C1 segment of cervical spinal cord (tissue), 14 donors: ENCODE measurements around the gene EOLA1.
"Not testable (repeated sequence)": the region's sequence is repeated elsewhere in the genome, so short reads cannot be mapped to it uniquely, and the experiment has no call there.

Experiments
- DNase-seq, 14 donors: peaks; one replicate each; lab custom pipeline; 2025; lab: John Stamatoyannopoulos, UW

Gene EOLA1

GRCh38 chrX:149513825-149514428 is 26.9 kb upstream of the EOLA1 start:
- no peak for DNase-seq

GRCh38 chrX:149515954-149516602 is 24.7 kb upstream of the EOLA1 start:
- no peak for DNase-seq

GRCh38 chrX:149516604-149517003 is 24.2 kb upstream of the EOLA1 start:
- DNase-seq = no peak

- no peak for DNase-seq
Measured at GRCh38 chrX:149517308-149517707, 23.5 kb upstream of the EOLA1 start.

GRCh38 chrX:149518236-149518635 is 22.6 kb upstream of the EOLA1 start:
- DNase-seq = no peak

- not testable (repeated sequence) for DNase-seq
Measured at GRCh38 chrX:149520636-149521277, 20.1 kb upstream of the EOLA1 start.

- DNase-seq = no peak
Measured at GRCh38 chrX:149521438-149521837, 19.4 kb upstream of the EOLA1 start.

GRCh38 chrX:149522916-149523315 is 17.9 kb upstream of the EOLA1 start:
- DNase-seq = no peak

GRCh38 chrX:149525389-149525788 is 15.4 kb upstream of the EOLA1 start:
- DNase-seq = peak in 1 of 14 donors; percentile 11

GRCh38 chrX:149525903-149526302 is 14.9 kb upstream of the EOLA1 start:
- DNase-seq = not testable (repeated sequence)

GRCh38 chrX:149526318-149527033 is 14.3 kb upstream of the EOLA1 start:
- not testable (repeated sequence) for DNase-seq

- DNase-seq = no peak
Measured at GRCh38 chrX:149527705-149528104, 13.1 kb upstream of the EOLA1 start.

GRCh38 chrX:149528381-149528780 is 12.4 kb upstream of the EOLA1 start:
- no peak for DNase-seq

- no peak for DNase-seq
Measured at GRCh38 chrX:149531599-149531998, 9.2 kb upstream of the EOLA1 start.

GRCh38 chrX:149532868-149533267 is 7.9 kb upstream of the EOLA1 start:
- not testable (repeated sequence) for DNase-seq

GRCh38 chrX:149533999-149534398 is 6.8 kb upstream of the EOLA1 start:
- DNase-seq = not testable (repeated sequence)

GRCh38 chrX:149534926-149535602 is 5.7 kb upstream of the EOLA1 start:
- not testable (repeated sequence) for DNase-seq

GRCh38 chrX:149537474-149537873 is 3.3 kb upstream of the EOLA1 start:
- not testable (repeated sequence) for DNase-seq

GRCh38 chrX:149539283-149540130 is 1.3 kb upstream of the EOLA1 start:
- peak in 13 of 14 donors; percentile 29 to 90 (median 74) for DNase-seq

GRCh38 chrX:149540131-149540620 is 636 bp upstream of the EOLA1 start:
- DNase-seq = peak; percentile 31 to 97 (median 84)
